RWPE2 (cell line): ENCODE data around the gene ABCA1.

Experiments used
- ATAC-seq: fragments of 200-7000 bp; cut with Tn5 transposase; 3 replicates; pipeline ENCODE4 v1.9.1; 2021; ENCODE audit warnings: low read depth
- DNase-seq: peaks from one replicate; pipeline ENCODE4 v3.0.0-alpha.2; 2020; ENCODE audit warnings: low spot score
- H3K27ac ChIP-seq: fragments of 450-650 bp; 2 replicates; pipeline ENCODE4 v1.5.1; 2017; ENCODE audit warnings: mild to moderate bottlenecking; ENCODE audit not compliant: poor library complexity, severe bottlenecking
- H3K27me3 ChIP-seq: fragments of 250-450 bp; sonication (Bioruptor Pico); 2 replicates; pipeline ENCODE4 v1.5.1; 2021; ENCODE audit warnings: mild to moderate bottlenecking, moderate library complexity; ENCODE audit not compliant: insufficient read depth, poor library complexity, severe bottlenecking
- H3K36me3 ChIP-seq: fragments of 250-450 bp; sonication (Bioruptor Pico); 2 replicates; pipeline ENCODE4 v1.5.1; 2020; ENCODE audit warnings: low read depth, mild to moderate bottlenecking, moderate library complexity
- H3K4me1 ChIP-seq: fragments of 250-450 bp; sonication (Bioruptor Pico); 2 replicates; pipeline ENCODE4 v1.5.1; 2021; ENCODE audit warnings: mild to moderate bottlenecking, moderate library complexity; ENCODE audit not compliant: insufficient read depth, poor library complexity, severe bottlenecking
- H3K4me3 ChIP-seq: fragments of 250-450 bp; sonication (Bioruptor Pico); 2 replicates; pipeline ENCODE4 v1.5.1; 2021; ENCODE audit warnings: mild to moderate bottlenecking, moderate library complexity; ENCODE audit not compliant: severe bottlenecking
- H3K9me3 ChIP-seq: fragments of 250-450 bp; sonication (Bioruptor Pico); 2 replicates; pipeline ENCODE4 v1.5.1; 2021; ENCODE audit warnings: mild to moderate bottlenecking, moderate library complexity; ENCODE audit not compliant: severe bottlenecking
- CTCF ChIP-seq: fragments of 450-650 bp; IDR thresholded peaks from one replicate; pipeline ENCODE4 v1.5.1; 2017; ENCODE audit warnings: mild to moderate bottlenecking, moderate library complexity; ENCODE audit not compliant: poor library complexity, severe bottlenecking

Gene ABCA1

GRCh38 chr9:104875320-104875719, 52.6 kb downstream of the ABCA1 start:
- peak overlapping the region; percentile 6 for H3K27ac ChIP-seq
- peaks cover 37% of the 10 kb centered on the region for H3K4me1 ChIP-seq
- no peak overlapping the region for H3K4me3 ChIP-seq
- no peaks in the 10 kb centered on the region; the same call in 1 of the 2 replicates for H3K36me3 ChIP-seq
- no peaks in the 10 kb centered on the region for H3K27me3 ChIP-seq
- DNase-seq (no peak), ATAC-seq (no peak)
- no peaks in the 10 kb centered on the region for H3K9me3 ChIP-seq
- TF ChIP-seq CTCF: no peak

- Histone ChIP-seq H3K36me3 (no peaks in the 10 kb centered on the region; the same call in 1 of the 2 replicates), H3K27ac (peak overlapping the region; percentile 98), H3K4me3 (no peak overlapping the region), H3K9me3 (no peaks in the 10 kb centered on the region), H3K27me3 (no peaks in the 10 kb centered on the region), H3K4me1 (peaks cover 55% of the 10 kb centered on the region)
- ATAC-seq (no peak), DNase-seq (no peak)
- no peak for TF ChIP-seq CTCF
These were observed 54.5 kb downstream of the ABCA1 start for GRCh38 chr9:104873489-104873850.

- ATAC-seq (peak; percentile 88), DNase-seq (peak; percentile 84)
- Histone ChIP-seq H3K27me3 (no peaks in the 10 kb centered on the region), H3K4me1 (peaks cover 57% of the 10 kb centered on the region), H3K36me3 (no peaks in the 10 kb centered on the region), H3K4me3 (no peak overlapping the region), H3K9me3 (no peaks in the 10 kb centered on the region), H3K27ac (peak overlapping the region; percentile 98)
- no peak for TF ChIP-seq CTCF
These were observed 55.1 kb downstream of the ABCA1 start for GRCh38 chr9:104872656-104873488.

- no peak for DNase-seq
- Histone ChIP-seq H3K27me3 (no peaks in the 10 kb centered on the region), H3K9me3 (no peaks in the 10 kb centered on the region), H3K36me3 (no peaks in the 10 kb centered on the region), H3K4me1 (peaks cover 57% of the 10 kb centered on the region), H3K4me3 (no peak overlapping the region), H3K27ac (peak overlapping the region; percentile 98)
- TF ChIP-seq CTCF: no peak
- ATAC-seq: no peak
These were observed 55.9 kb downstream of the ABCA1 start for GRCh38 chr9:104871961-104872527.

GRCh38 chr9:104869811-104870210, 58.1 kb downstream of the ABCA1 start:
- H3K27ac ChIP-seq: peak overlapping the region; percentile 98
- DNase-seq (no peak), ATAC-seq (no peak)
- H3K4me1 ChIP-seq: peaks cover 57% of the 10 kb centered on the region
- H3K9me3 ChIP-seq: no peaks in the 10 kb centered on the region
- no peak for TF ChIP-seq CTCF
- H3K4me3 ChIP-seq: no peak overlapping the region
- no peaks in the 10 kb centered on the region for H3K27me3 ChIP-seq
- H3K36me3 ChIP-seq: no peaks in the 10 kb centered on the region
